Measurements from ENCODE around the gene CD44.
"Not testable (repeated sequence)": the region's sequence is repeated elsewhere in the genome, so short reads cannot be mapped to it uniquely, and the experiment has no call there.

CD44 gene

GRCh38 chr11:35214226-35214770 is 75.3 kb downstream of the CD44 start:
- DNase-seq (ENCODE audit: low spot score): no peak

- DNase-seq (ENCODE audit: low spot score): no peak
These were observed 75.8 kb downstream of the CD44 start for GRCh38 chr11:35214792-35215193.

- no peak for DNase-seq (ENCODE audit: low spot score)
These were observed 77.0 kb downstream of the CD44 start for GRCh38 chr11:35215945-35216344.

- no peak for DNase-seq (ENCODE audit: low spot score)
These were observed 78.1 kb downstream of the CD44 start for GRCh38 chr11:35216962-35217678.

GRCh38 chr11:35218956-35219355 is 80.0 kb downstream of the CD44 start:
- DNase-seq (ENCODE audit: low spot score): no peak

GRCh38 chr11:35223371-35223796 is 84.4 kb downstream of the CD44 start:
- DNase-seq (ENCODE audit: low spot score): no peak

GRCh38 chr11:35223991-35224390 is 85.0 kb downstream of the CD44 start:
- DNase-seq (ENCODE audit: low spot score): no peak

GRCh38 chr11:35225946-35226520 is 87.1 kb downstream of the CD44 start:
- no peak for DNase-seq (ENCODE audit: low spot score)

- not testable (repeated sequence) for DNase-seq (ENCODE audit: low spot score)
These were observed 87.8 kb downstream of the CD44 start for GRCh38 chr11:35226756-35227155.

GRCh38 chr11:35227576-35228327 is 88.8 kb downstream of the CD44 start:
- DNase-seq (ENCODE audit: low spot score): no peak

- no peak for DNase-seq (ENCODE audit: low spot score)
These were observed 89.4 kb downstream of the CD44 start for GRCh38 chr11:35228328-35228725.

- no peak for DNase-seq (ENCODE audit: low spot score)
These were observed 91.4 kb downstream of the CD44 start for GRCh38 chr11:35230388-35230787.

- DNase-seq (ENCODE audit: low spot score): no peak
These were observed 92.3 kb downstream of the CD44 start for GRCh38 chr11:35231076-35231860.

- DNase-seq (ENCODE audit: low spot score): no peak
These were observed 93.9 kb downstream of the CD44 start for GRCh38 chr11:35232891-35233330.

GRCh38 chr11:35233518-35233917 is 94.5 kb downstream of the CD44 start:
- no peak for DNase-seq (ENCODE audit: low spot score)

- no peak for DNase-seq (ENCODE audit: low spot score)
These were observed 95.6 kb downstream of the CD44 start for GRCh38 chr11:35234460-35235156.

- no peak for DNase-seq (ENCODE audit: low spot score)
These were observed 96.1 kb downstream of the CD44 start for GRCh38 chr11:35235157-35235468.

GRCh38 chr11:35235498-35235897 is 96.5 kb downstream of the CD44 start:
- no peak for DNase-seq (ENCODE audit: low spot score)

- no peak for DNase-seq (ENCODE audit: low spot score)
These were observed 97.1 kb downstream of the CD44 start for GRCh38 chr11:35235936-35236666.

- no peak for DNase-seq (ENCODE audit: low spot score)
These were observed 97.7 kb downstream of the CD44 start for GRCh38 chr11:35236667-35237003.

- DNase-seq (ENCODE audit: low spot score): no peak
These were observed 98.4 kb downstream of the CD44 start for GRCh38 chr11:35237351-35237750.

Data from cerebellar cortex (tissue), 1 donor.